Effector memory CD8-positive, alpha-beta T cell (primary cell): ENCODE data around the gene BMERB1.
A peak's percentile ranks its signal among the peaks of the same experiment; 100 is the strongest.
"Not testable (repeated sequence)": the region's sequence is repeated elsewhere in the genome, so short reads cannot be mapped to it uniquely, and the experiment has no call there.

Experiments used
- ATAC-seq: fragments of 150-1000 bp; cut with Tn5 transposase; replicated peaks from 2 replicates; pipeline ENCODE4 v1.10.0; 2021; ENCODE audit warnings: mild to moderate bottlenecking, moderate library complexity
- DNase-seq, 3 experiments: peaks; one replicate each; pipeline ENCODE4 v3.0.0; 2021
- H3K27ac Mint-ChIP-seq, 2 donors: one replicate each; pipeline ENCODE4 v1.8.0; 2022; ENCODE audit warnings: mild to moderate bottlenecking in 2 of 2, mixed read lengths in 2 of 2, moderate library complexity in 2 of 2
- H3K27me3 Mint-ChIP-seq, 2 donors: one replicate each; pipeline ENCODE4 v1.8.0; 2022; ENCODE audit warnings: mixed read lengths in 2 of 2
- H3K36me3 Mint-ChIP-seq: one replicate; pipeline ENCODE4 v1.8.0; 2022; ENCODE audit warnings: mild to moderate bottlenecking, moderate library complexity, mixed read lengths; ENCODE audit not compliant: insufficient read depth
- H3K4me1 Mint-ChIP-seq, 2 donors: one replicate each; pipeline ENCODE4 v1.8.0; 2022; ENCODE audit warnings: low read depth in 2 of 2, mixed read lengths in 2 of 2
- H3K4me3 Mint-ChIP-seq, 2 donors: one replicate each; pipeline ENCODE4 v1.8.0; 2022; ENCODE audit warnings: mild to moderate bottlenecking in 2 of 2, mixed read lengths in 2 of 2, moderate library complexity in 2 of 2
- H3K9me3 Mint-ChIP-seq, 2 donors: one replicate each; pipeline ENCODE4 v1.8.0; 2022; ENCODE audit warnings: mixed read lengths in 2 of 2

Gene BMERB1

GRCh38 chr16:15557258-15557657, 122.9 kb downstream of the BMERB1 start:
- no peak for ATAC-seq
- no peaks in the 10 kb centered on the region for H3K4me1 Mint-ChIP-seq
- DNase-seq, result no peak
- H3K9me3 Mint-ChIP-seq, result no peaks in the 10 kb centered on the region
- no peaks in the 10 kb centered on the region for H3K36me3 Mint-ChIP-seq
- H3K27me3 Mint-ChIP-seq, result no peaks in the 10 kb centered on the region
- H3K27ac Mint-ChIP-seq, result peak overlapping the region in 1 of 2 donors; percentile 78
- H3K4me3 Mint-ChIP-seq, result no peak overlapping the region

GRCh38 chr16:15559176-15559575, 124.8 kb downstream of the BMERB1 start:
- H3K27me3 Mint-ChIP-seq, result no peaks in the 10 kb centered on the region
- H3K4me1 Mint-ChIP-seq, result no peaks in the 10 kb centered on the region
- H3K27ac Mint-ChIP-seq, result no peak overlapping the region
- no peaks in the 10 kb centered on the region for H3K9me3 Mint-ChIP-seq
- ATAC-seq (no peak), DNase-seq (no peak)
- no peak overlapping the region for H3K4me3 Mint-ChIP-seq
- no peaks in the 10 kb centered on the region for H3K36me3 Mint-ChIP-seq

- Mint-ChIP-seq H3K4me3 (no peak overlapping the region), H3K36me3 (no peaks in the 10 kb centered on the region), H3K27me3 (no peaks in the 10 kb centered on the region), H3K27ac (no peak overlapping the region), H3K9me3 (no peaks in the 10 kb centered on the region), H3K4me1 (peaks cover 0 to 5% of the 10 kb centered on the region in 2 donors)
- DNase-seq (no peak), ATAC-seq (no peak)
Measured at GRCh38 chr16:15564604-15565339, 130.4 kb downstream of the BMERB1 start.

- Mint-ChIP-seq H3K27me3 (no peaks in the 10 kb centered on the region), H3K4me1 (peaks cover 0 to 5% of the 10 kb centered on the region in 2 donors), H3K36me3 (no peaks in the 10 kb centered on the region), H3K9me3 (no peaks in the 10 kb centered on the region), H3K27ac (no peak overlapping the region), H3K4me3 (no peak overlapping the region)
- DNase-seq, result no peak
- ATAC-seq, result no peak
Measured at GRCh38 chr16:15566095-15566494, 131.7 kb downstream of the BMERB1 start.

- H3K4me3 Mint-ChIP-seq, result no peak overlapping the region
- no peaks in the 10 kb centered on the region for H3K9me3 Mint-ChIP-seq
- ATAC-seq (no peak), DNase-seq (no peak)
- no peak overlapping the region for H3K27ac Mint-ChIP-seq
- no peaks in the 10 kb centered on the region for H3K36me3 Mint-ChIP-seq
- H3K27me3 Mint-ChIP-seq, result no peaks in the 10 kb centered on the region
- H3K4me1 Mint-ChIP-seq, result peaks cover 4 to 5% of the 10 kb centered on the region in 2 donors
Measured at GRCh38 chr16:15567823-15568222, 133.4 kb downstream of the BMERB1 start.

- DNase-seq, H3K4me1 Mint-ChIP-seq, H3K4me3 Mint-ChIP-seq, H3K27ac Mint-ChIP-seq, H3K27me3 Mint-ChIP-seq, H3K36me3 Mint-ChIP-seq, H3K9me3 Mint-ChIP-seq, ATAC-seq: not testable (repeated sequence)
Measured at GRCh38 chr16:15570666-15571065, 136.3 kb downstream of the BMERB1 start.

GRCh38 chr16:15571557-15571956, 137.2 kb downstream of the BMERB1 start:
- ATAC-seq, result no peak
- Mint-ChIP-seq H3K9me3 (no peaks in the 10 kb centered on the region), H3K4me1 (peaks cover 4 to 8% of the 10 kb centered on the region in 2 donors), H3K27ac (peak overlapping the region in 1 of 2 donors; percentile 57), H3K4me3 (no peak overlapping the region), H3K36me3 (no peaks in the 10 kb centered on the region), H3K27me3 (no peaks in the 10 kb centered on the region)
- no peak for DNase-seq

- Mint-ChIP-seq H3K4me1 (peaks cover 4 to 10% of the 10 kb centered on the region in 2 donors), H3K27ac (no peak overlapping the region), H3K27me3 (no peaks in the 10 kb centered on the region), H3K4me3 (no peak overlapping the region), H3K36me3 (no peaks in the 10 kb centered on the region), H3K9me3 (no peaks in the 10 kb centered on the region)
- ATAC-seq, result no peak
- no peak for DNase-seq
Measured at GRCh38 chr16:15572329-15573001, 138.1 kb downstream of the BMERB1 start.

- H3K27ac Mint-ChIP-seq, result no peak overlapping the region
- H3K9me3 Mint-ChIP-seq, result no peaks in the 10 kb centered on the region
- H3K4me3 Mint-ChIP-seq, result no peak overlapping the region
- DNase-seq, result no peak
- no peaks in the 10 kb centered on the region for H3K27me3 Mint-ChIP-seq
- ATAC-seq, result no peak
- H3K36me3 Mint-ChIP-seq, result no peaks in the 10 kb centered on the region
- H3K4me1 Mint-ChIP-seq, result peaks cover 4 to 10% of the 10 kb centered on the region in 2 donors
Measured at GRCh38 chr16:15573274-15573895, 139.0 kb downstream of the BMERB1 start.

- H3K4me3 Mint-ChIP-seq, H3K27me3 Mint-ChIP-seq, ATAC-seq, H3K9me3 Mint-ChIP-seq, H3K36me3 Mint-ChIP-seq, DNase-seq: not testable (repeated sequence)
- Mint-ChIP-seq H3K27ac (peak overlapping the region in 1 of 2 donors; percentile 49), H3K4me1 (peaks cover 4 to 12% of the 10 kb centered on the region in 2 donors)
Measured at GRCh38 chr16:15573896-15574613, 139.7 kb downstream of the BMERB1 start.

GRCh38 chr16:15574614-15574948, 140.2 kb downstream of the BMERB1 start:
- ATAC-seq (no peak), DNase-seq (no peak)
- Mint-ChIP-seq H3K9me3 (no peaks in the 10 kb centered on the region), H3K27me3 (no peaks in the 10 kb centered on the region), H3K27ac (peak overlapping the region in 1 of 2 donors; percentile 49), H3K4me3 (no peak overlapping the region), H3K36me3 (no peaks in the 10 kb centered on the region), H3K4me1 (peaks cover 4 to 12% of the 10 kb centered on the region in 2 donors)

- no peak for DNase-seq
- no peak for ATAC-seq
- H3K4me1 Mint-ChIP-seq, result peaks cover 4 to 12% of the 10 kb centered on the region in 2 donors
- no peaks in the 10 kb centered on the region for H3K9me3 Mint-ChIP-seq
- H3K4me3 Mint-ChIP-seq, result no peak overlapping the region
- no peaks in the 10 kb centered on the region for H3K27me3 Mint-ChIP-seq
- H3K36me3 Mint-ChIP-seq, result no peaks in the 10 kb centered on the region
- H3K27ac Mint-ChIP-seq, result peak overlapping the region in 1 of 2 donors; percentile 54
Measured at GRCh38 chr16:15575293-15576049, 141.1 kb downstream of the BMERB1 start.
